Sigmoid colon (tissue), 4 donors: ENCODE data around the gene LRRC3.

Experiments used
- EP300 ChIP-seq, 4 donors: sonication (generic); formaldehyde crosslinking; IDR thresholded peaks; one replicate each; pipeline ENCODE4 v1.6.1; 2017; ENCODE audit warnings: antibody characterized with exemption in 4 of 4
- POLR2A ChIP-seq, 2 donors: fragments of 450-650 bp; IDR thresholded peaks; one replicate each; pipeline ENCODE4 v1.6.1; 2016; ENCODE audit warnings: antibody characterized with exemption in 2 of 2, mild to moderate bottlenecking in 2 of 2, moderate library complexity in 2 of 2
- POLR2AphosphoS5 ChIP-seq, 4 donors: sonication (generic); formaldehyde crosslinking; IDR thresholded peaks; one replicate each; pipeline ENCODE4 v1.6.1; 2017; ENCODE audit warnings: antibody characterized with exemption in 4 of 4
- TF ChIP-seq, protein P1 (sequence below), 4 experiments: fragments of 450-650 bp in 3 of 4; fragments of 200-600 bp in 1 of 4; IDR thresholded peaks; one replicate each; pipeline ENCODE4 v1.5.1; 2016 to 2019; ENCODE audit warnings: antibody characterized with exemption in 4 of 4, mild to moderate bottlenecking in 3 of 4, moderate library complexity in 2 of 4

DNA sequence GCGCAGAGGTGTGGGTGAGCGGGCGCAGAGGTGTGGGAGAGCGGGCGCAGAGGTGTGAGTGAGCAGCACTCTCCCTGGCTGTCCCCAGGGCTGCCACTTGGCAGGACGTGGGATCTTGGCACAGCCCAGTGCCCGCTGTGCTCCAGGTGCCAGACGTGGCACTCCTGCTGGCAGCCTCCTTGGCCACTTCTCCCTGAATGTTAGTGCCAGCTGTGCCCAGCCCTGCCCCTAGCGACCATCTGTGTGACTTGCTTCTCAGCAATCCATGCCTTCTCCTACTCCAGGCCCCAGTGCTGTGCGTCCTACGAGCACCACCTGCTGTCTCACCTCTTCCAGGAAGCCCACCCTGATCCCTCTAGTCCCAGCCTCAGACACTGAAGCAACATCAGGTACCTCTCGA is 54.2 kb downstream of the LRRC3 start:
- TF ChIP-seq, protein P1, sequence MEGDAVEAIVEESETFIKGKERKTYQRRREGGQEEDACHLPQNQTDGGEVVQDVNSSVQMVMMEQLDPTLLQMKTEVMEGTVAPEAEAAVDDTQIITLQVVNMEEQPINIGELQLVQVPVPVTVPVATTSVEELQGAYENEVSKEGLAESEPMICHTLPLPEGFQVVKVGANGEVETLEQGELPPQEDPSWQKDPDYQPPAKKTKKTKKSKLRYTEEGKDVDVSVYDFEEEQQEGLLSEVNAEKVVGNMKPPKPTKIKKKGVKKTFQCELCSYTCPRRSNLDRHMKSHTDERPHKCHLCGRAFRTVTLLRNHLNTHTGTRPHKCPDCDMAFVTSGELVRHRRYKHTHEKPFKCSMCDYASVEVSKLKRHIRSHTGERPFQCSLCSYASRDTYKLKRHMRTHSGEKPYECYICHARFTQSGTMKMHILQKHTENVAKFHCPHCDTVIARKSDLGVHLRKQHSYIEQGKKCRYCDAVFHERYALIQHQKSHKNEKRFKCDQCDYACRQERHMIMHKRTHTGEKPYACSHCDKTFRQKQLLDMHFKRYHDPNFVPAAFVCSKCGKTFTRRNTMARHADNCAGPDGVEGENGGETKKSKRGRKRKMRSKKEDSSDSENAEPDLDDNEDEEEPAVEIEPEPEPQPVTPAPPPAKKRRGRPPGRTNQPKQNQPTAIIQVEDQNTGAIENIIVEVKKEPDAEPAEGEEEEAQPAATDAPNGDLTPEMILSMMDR (IDR thresholded peaks at IDR 0.05): peak in 1 of 4 experiments; percentile 20
- TF ChIP-seq POLR2A (IDR thresholded peaks at IDR 0.05) (no peak), EP300 (IDR thresholded peaks at IDR 0.05) (no peak), POLR2AphosphoS5 (IDR thresholded peaks at IDR 0.05) (no peak)
